T-helper 2 cell (primary cell): Measurements from ENCODE around the gene WNT6.

Experiments
- DNase-seq, 5 experiments: peaks; one replicate each; pipeline versions ENCODE4 v3.0.0 to v3.0.0-alpha.2; 2012 to 2022

Gene WNT6

GRCh38 chr2:218878926-218879761 lies 19.5 kb downstream of the WNT6 start:
- no peak for DNase-seq

GRCh38 chr2:218879776-218880101 lies 20.1 kb downstream of the WNT6 start:
- no peak for DNase-seq

GRCh38 chr2:218880102-218880858 lies 20.7 kb downstream of the WNT6 start, which contains the start of gene WNT10A:
WNT10A (plus strand) TSS chr2:218880852; CDS start chr2:218880996, 144 bp downstream.
- peak; percentile 58 to 90 (median 72) for DNase-seq

DNA sequence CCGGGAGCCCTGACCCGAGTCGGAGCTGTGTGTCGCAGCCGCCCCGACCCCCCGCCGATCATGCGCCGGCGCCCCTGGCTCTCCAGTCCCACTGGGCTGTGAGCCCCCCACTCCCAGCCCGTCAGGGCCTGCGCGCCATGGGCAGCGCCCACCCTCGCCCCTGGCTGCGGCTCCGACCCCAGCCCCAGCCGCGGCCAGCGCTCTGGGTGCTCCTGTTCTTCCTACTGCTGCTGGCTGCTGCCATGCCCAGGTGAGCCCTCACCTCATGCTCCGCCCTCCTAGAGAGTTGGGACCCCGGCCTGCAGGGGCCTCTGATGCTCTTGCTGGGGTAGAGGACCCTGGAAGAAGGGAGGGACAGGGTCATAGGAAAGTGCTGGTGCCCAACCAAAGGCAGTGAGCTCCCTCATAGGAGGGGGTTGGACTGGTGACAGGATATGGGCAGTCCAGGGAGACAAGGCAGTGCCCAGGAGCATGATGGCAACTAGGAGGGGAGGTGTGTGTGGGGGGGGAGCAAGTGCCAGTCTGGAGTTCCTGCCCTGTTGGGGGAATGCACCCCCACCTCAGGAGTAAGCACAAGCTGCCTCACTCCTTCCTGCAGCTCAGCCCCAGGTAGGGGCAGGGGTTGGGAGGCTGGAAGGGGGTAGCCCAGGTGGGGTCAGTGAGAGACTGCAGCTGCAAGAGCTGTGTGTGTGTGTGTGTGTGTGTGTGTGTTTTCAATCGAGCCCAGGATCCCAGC lies 21.4 kb downstream of the WNT6 start:
- no peak for DNase-seq

- DNase-seq: no peak
Observed at GRCh38 chr2:218881744-218882460, 22.3 kb downstream of the WNT6 start.

GRCh38 chr2:218882461-218882816 lies 22.8 kb downstream of the WNT6 start:
- DNase-seq: no peak

DNA sequence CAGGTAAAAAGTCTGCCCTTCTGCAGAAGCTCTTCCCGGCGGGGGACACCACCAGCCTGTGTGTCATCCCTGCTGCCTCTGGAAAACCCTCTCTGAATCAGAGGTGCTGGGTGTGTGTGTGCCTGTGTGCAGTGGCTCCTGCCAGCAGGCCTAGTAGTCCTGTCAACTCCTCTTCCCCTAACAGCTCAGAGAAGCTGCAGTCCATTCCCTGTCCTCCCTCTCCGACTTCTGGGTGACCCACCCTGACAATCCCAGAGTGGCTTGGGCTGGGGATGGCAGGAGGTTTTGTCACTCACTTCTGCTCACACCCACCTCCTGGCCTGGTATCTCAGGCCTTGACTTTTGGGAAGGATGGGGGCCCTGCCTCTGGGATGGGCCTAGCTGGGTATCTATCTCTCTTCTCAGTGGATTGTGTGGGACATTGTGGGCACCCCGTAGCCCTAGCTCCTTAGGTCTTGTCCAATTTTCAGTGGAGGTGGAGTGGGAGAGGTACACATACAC lies 23.3 kb downstream of the WNT6 start:
- DNase-seq: no peak

DNA sequence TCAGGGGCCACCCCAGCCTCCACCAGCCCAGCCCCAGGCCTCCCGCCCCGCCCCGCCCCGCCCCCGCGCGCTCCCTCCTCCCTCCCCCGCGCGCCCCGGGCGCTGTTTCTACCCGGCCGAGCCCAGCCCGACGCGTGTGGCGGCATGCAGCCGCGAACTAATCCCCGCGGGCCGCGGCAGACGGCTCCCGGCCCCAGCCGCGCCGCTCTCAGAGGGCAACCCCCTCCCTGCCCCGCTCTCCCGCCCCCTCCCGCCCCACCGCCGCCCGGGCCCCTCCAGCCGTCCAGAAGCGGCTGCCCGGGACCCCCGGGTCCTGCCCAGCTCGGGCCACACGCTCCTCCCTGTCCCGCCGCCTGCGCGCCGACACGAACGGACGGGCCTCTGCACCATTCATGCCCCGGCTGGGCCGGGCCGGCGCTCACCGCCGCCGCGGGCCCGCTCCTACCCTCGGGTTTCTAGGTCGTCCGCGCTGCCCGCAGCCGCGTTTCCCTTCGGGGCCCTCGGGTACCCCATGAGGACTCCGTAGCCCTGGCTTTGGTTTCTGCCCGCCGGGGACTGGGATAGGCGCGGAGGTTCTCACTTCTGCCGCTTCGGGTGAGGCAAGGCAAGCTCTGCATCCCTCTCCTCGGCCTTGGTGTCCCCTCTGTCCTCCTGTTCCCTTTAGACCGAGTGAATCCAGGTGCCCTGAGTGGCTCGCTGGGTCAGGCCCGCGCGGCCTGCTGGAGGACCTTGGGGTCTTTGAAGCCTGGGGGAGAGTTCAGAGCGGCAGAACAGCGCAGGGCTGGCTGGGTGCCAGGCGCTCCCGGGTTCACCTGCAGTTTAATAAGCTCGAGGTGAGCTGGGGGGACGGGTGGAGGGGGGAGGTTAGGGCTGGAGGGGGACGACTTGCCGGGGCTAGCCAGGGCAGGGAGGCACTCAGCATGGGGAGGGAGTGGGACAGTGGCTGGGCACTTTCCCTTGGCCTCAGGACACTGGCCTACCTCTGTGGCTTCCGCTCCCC lies 24.2 kb downstream of the WNT6 start:
- peak in 3 of 5 experiments; percentile 23 to 39 (median 39) for DNase-seq

GRCh38 chr2:218884519-218884918 lies 24.9 kb downstream of the WNT6 start:
- DNase-seq: no peak

DNA sequence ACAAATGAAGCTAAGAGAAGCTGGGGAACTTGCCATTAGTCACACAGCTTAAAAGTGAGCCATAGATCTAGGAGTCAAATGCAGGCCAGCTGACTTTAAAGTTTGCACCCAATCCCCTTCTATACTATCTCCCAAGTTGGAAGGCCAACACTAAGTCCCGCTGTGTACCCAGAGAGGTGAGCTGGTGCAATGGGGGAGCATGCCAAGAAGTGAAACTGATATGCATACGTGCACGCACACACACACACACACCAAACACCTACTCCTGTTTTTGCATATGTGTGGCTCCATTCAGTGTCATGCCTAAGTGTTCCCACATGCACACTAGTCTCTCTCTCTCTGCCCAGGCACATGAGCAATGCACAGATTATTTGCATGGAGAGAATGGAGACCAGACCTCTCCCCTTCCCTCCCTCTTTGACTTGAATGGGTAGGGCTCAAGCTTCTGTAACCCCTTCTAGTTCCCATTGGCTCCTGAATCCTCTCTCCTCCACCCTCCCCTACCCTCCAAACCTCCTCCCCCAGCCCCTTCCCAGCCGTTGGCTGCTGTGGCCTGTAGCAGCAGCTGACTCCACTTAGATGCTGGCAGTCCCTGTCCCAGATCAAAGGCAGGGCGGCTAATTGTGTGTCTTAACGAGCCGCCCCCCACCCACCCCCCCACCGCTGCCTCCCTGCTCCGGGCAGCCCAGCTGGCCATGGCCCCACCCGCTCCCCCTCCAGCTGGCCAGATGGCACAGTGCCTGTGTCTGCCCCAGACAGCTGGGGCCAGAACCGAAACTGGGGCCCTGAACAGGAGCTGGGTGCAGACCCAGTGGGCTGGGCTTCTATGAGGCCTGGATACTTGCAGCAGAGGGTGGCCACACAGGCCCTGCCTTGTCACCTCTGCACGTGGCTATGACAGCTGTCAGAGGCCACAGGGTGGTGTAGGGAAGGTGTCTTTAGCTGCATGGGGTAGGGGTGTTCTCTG lies 26.7 kb downstream of the WNT6 start:
- no peak for DNase-seq

- DNase-seq: no peak
Observed at GRCh38 chr2:218887079-218887478, 27.5 kb downstream of the WNT6 start.

GRCh38 chr2:218888341-218888740 lies 28.7 kb downstream of the WNT6 start:
- no peak for DNase-seq

GRCh38 chr2:218889937-218890336 lies 30.3 kb downstream of the WNT6 start:
- no peak for DNase-seq

DNA sequence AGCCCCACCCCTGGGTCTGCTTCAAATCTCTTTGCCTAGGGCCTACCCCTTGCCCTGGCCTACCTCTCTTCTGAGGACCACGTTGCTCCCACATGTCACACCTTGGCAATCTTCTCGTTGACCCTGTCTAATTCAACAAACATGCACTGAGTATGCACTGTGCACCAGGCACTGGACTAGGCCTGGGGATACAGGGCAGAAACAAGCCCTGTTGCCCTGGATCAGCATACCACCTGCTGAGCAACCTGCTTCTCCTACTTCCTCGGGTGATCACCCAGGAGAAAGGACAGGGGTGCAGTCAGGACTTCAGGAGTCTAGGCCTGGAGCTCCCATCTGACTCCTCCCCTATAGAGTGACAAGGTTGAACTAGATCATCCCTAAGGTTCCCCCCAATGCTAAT lies 30.8 kb downstream of the WNT6 start:
- DNase-seq: no peak

- DNase-seq: no peak
Observed at GRCh38 chr2:218891275-218892135, 31.9 kb downstream of the WNT6 start.

DNA sequence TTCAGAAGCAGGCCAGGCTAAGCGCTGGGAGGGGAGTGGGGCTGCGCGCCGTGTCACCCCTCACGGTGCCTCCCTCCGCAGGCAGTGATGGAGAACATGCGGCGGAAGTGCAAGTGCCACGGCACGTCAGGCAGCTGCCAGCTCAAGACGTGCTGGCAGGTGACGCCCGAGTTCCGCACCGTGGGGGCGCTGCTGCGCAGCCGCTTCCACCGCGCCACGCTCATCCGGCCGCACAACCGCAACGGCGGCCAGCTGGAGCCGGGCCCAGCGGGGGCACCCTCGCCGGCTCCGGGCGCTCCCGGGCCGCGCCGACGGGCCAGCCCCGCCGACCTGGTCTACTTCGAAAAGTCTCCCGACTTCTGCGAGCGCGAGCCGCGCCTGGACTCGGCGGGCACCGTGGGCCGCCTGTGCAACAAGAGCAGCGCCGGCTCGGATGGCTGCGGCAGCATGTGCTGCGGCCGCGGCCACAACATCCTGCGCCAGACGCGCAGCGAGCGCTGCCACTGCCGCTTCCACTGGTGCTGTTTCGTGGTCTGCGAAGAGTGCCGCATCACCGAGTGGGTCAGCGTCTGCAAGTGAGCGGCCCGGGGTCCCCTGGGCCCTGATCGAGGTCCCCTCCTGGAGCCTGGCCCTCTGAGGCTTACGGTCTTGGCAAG lies 33.2 kb downstream of the WNT6 start:
- DNase-seq: peak; percentile 76 to 95 (median 84)

DNA sequence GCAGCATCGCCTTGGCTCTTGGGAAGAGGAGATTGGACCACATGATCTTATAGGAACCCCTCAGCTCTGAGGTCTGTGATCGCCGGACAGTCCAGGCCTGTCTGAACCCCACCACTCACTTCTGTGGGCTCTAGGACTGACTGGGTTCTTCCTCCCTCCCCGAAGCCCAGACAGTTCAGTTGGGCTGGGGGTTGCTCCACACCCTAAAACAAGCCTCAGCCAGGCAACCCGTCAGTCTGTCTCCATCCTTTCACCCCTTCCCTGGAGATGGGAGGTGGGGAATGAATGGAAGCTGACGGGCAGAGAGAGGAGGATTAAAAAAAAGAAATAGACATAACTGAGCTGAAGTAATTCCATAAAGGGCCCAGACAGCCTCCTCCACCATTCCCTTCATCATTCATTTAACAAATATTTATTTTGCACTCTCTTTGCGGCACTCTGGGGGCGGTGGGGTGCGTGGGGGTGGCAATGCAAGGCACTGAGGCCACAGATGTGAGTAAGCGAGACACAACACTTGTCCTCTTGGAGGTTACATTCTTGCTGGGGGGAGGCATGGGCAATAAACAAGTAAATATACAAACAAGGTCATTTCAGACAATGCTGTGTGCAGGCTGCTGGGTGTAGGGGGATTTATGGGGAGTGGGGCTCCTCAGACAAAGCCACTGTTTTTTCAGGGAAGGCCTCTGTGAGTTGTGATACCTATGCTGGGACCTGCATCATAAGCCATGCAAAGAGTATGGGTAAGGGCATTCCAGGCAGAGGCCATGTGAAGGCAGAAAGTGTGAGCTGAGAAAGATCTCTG lies 33.9 kb downstream of the WNT6 start:
- DNase-seq: no peak
